Stimulated activated CD8-positive, alpha-beta memory T cell treated with anti-CD3 and anti-CD28 coated beads, Interleukin-15, amount 100 ng/mL, for 1 hour (primary cell): ENCODE measurements around the gene CFAP77.

ENCODE experiments used
- DNase-seq: peaks from one replicate; pipeline ENCODE4 v3.0.0-alpha.2; 2020; ENCODE audit warnings: low read depth

CFAP77 gene

GRCh38 chr9:132451276-132451675 lies 41.3 kb downstream of the CFAP77 start:
- DNase-seq = no peak

DNA sequence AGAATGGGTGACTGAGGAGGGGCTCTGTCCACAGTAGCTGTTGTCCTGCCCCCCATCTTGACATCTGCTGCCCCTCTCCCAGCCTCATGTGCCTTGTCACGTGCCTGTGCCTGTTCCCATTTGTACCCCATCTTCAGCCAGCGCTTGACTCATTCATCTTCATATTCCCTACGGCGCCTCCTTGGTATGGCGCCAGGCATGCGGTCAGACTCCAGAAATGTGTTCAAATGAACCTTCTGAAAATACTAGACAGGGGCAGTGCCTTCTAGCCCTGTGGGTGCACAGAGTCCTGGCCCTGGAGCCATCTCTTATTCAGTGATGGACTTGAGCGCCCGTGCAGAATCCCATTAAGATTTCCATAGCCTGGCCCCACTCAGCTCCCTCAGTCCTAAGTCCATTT lies 46.2 kb downstream of the CFAP77 start:
- no peak for DNase-seq

DNA sequence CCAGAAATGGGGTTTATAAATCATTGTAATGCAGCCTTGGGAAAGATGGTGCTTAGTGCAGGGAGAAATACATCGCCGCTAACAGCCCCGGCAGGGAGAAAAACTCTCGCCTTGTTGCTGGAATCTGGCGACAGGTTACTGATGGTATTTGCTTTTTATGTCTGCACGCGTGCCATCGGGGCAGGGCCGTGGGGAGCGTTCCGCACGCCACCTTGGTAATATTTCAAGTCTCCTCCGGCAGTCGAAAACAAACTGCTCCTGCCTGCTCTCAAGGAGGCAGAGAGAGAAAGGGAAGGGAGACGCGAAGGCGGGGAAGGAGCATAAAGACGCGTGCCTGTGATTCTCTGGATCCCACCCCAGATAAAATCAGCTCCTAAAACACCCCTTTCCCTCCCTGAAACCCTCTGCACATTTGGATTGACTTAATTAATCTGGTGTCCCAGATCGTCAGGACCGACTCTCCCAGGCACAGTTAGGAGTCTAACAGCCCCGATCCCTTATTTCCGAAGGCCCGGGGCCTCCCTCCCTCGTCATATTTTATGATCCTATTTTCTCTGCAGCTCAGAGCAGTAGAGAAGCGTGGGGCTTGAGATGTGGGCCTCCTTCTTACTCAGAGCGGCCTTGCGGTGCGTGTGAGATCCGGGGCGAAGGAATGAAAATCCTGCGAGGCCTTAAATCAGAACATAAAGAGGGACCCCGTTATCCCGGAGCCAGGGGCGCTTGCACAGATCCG lies 47.7 kb downstream of the CFAP77 start:
- DNase-seq = no peak

- DNase-seq = no peak
Measured at GRCh38 chr9:132458432-132458831, 48.4 kb downstream of the CFAP77 start.

GRCh38 chr9:132459661-132460060 lies 49.6 kb downstream of the CFAP77 start:
- DNase-seq = no peak

DNA sequence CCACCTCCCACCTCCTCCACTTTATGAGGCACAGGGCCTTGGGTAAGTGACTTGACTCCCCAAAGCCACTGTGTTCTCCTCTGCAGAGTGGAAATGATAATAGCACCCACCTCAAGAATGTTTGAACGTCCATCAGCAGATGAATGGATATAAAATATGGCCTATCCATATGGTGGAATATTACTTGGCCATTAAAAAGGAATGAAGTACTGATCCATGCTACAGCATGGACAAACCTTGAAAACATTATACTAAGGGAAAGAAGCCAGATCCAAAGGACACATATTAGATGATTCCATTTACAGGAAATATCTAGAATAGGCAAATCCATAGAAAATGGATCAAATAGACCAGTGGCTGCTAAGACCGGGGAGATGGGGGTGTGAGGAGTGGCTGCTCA lies 50.2 kb downstream of the CFAP77 start:
- no peak for DNase-seq

DNA sequence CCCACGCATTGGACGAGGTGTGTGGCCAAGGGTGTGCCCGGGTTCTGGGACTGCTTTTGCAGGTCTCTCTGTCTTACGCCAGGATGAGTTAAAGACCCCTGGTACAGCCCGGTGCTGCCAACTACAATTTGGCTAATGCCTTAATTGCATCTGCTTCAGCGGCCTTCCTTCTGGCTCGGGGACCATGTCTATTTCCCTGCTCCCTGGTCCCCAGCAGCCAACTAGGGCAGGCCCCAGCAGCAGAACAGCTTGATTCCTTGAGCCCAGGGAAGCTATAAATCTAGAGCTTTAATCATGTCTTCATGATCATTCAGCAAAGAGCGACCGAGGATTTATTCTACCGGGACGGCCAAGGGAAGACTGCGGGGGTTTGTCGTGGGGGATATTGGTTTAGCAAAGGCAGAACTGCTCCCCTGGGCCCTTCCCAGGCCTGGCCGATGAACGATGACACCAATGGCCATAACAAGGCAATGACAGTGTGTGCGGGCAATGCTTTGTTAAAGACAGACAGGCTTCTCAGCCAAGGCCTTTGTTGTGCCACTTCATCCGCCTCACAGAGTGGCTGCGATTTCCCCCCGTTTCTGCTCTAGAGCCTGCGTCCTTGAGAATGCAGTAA lies 51.4 kb downstream of the CFAP77 start:
- DNase-seq = no peak

GRCh38 chr9:132461971-132462370 lies 52.0 kb downstream of the CFAP77 start:
- no peak for DNase-seq

GRCh38 chr9:132464547-132464946 lies 54.5 kb downstream of the CFAP77 start:
- DNase-seq = no peak

DNA sequence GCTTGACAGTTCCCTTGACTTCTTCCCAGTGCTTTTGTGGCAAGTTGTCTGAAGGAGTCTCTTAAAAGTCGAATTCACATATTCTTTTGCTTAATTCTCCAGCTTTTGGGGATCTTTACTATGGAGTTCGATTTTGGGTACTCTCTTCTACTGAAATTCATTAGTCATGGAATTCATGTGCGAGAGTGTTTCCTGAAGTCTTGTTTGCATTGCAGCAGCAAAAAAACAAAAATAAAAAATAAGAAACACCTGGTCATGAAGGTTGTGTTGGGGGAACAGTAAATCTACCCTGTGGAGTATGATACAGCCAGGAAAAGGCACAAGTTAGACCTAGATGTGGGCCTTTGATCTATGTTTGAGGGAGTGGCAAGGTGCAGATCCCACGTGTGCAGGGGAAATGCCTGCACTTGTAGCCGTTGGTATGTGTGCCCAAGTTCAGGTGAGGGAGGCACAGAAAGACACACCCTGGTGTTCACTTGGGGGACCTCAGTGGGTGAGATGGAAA lies 55.2 kb downstream of the CFAP77 start:
- no peak for DNase-seq

DNA sequence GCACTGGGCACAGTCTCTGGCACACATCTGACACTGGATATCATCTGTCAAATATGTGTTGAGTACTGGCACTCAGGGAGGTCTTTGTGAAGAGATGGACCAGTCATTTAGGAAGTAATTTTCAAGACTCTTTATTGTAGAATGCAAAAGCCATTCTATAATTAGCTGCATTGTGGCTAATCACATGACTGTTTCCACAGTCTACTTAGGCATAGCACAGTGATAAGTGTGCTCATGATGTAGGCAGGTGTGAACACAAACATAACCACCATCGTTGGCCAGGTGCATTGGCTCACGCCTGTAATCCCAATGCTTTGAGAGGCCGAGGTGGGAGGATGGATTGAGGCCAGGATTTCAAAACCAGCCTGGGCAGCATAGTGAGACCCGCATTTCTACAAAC lies 62.2 kb downstream of the CFAP77 start:
- DNase-seq = no peak

DNA sequence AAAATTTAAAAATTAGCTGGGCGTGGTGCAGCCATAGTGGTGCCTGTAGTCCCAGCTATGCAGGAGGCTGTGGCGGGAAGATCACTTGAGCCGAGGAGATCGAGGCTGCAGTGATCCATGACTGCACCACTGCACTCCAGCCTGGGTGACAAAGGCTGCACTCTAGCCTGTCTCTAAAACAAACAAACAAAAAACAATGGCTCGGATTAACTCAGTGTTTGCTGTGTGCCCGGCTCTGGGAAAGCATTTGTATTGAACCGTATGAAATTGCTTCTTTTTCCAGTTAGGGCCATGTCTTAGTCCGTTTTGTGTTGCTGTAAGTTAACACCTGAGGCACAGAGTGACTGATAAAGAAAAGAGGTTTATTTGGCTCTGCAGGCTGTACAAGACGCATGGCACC lies 62.6 kb downstream of the CFAP77 start:
- no peak for DNase-seq

GRCh38 chr9:132474253-132474652 lies 64.2 kb downstream of the CFAP77 start:
- DNase-seq = no peak

- DNase-seq = no peak
Measured at GRCh38 chr9:132478353-132479050, 68.5 kb downstream of the CFAP77 start.

GRCh38 chr9:132479733-132480132 lies 69.7 kb downstream of the CFAP77 start:
- DNase-seq = no peak

- no peak for DNase-seq
Measured at GRCh38 chr9:132481053-132481849, 71.2 kb downstream of the CFAP77 start.

DNA sequence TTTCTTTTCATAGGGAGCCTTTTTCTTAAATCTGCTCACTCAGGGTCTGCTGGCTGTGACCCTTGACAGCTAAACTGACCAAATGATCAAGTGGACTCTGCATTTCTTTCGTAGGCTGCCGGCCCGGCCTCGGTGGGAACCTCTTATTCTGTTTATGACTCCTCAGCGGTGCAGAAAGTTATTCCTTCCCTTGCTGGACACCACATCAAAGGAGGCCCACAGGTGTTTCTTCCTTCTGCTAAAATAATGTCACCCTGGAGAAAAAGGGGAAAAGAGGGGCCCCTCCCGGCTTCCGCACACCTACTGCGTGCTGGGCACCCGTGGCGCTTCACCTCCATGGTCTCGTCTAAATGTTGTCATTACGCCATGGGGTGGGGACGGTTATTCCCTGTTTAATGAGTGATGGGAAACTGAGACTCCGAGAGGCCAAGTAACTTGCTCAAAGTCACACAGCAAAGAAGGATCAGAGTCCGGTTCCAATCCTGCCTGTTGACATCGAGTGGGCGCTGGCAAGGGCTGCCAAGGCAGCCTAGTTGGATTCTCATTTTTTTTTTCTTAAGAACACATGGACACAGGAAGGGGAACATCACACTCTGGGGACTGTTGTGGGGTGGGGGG lies 72.3 kb downstream of the CFAP77 start:
- no peak for DNase-seq

GRCh38 chr9:132485393-132485792 lies 75.4 kb downstream of the CFAP77 start:
- no peak for DNase-seq

GRCh38 chr9:132486706-132487350 lies 76.8 kb downstream of the CFAP77 start:
- no peak for DNase-seq

GRCh38 chr9:132487351-132487791 lies 77.4 kb downstream of the CFAP77 start:
- no peak for DNase-seq

DNA sequence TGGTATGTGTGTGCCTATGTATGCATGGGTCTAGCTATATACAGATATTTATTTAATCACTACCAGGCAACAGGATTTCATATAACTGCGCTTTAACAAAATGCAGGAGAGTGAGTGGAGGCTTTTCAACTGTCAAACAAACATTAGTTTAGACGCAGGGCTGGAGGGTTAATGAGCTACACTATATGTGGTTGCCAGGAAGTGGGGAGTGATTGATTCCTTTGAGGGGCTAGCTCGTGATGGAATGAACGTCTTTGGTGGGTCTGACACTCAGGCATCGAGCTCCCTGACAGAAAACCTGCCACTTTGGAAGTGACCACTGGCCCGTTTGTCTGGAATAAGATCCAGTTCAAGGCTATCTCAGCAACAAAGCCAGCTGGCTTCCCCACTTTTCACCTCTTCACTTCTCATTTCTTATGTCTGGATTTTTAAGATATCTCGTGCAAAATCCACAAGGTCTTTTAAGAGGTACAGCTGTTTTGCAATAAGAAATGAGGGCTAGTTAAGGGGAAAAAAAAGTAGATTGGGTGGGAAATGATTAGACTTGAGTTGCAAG lies 78.0 kb downstream of the CFAP77 start:
- DNase-seq = no peak
